Upper lobe of left lung (tissue), 4 donors: ENCODE measurements around the gene AGAP1.

ENCODE experiments used
- CTCF ChIP-seq, 6 experiments: fragments of 450-650 bp in 4 of 6; fragments of 200-600 bp in 2 of 6; sonication (generic) in 2 of 6; IDR thresholded peaks; one replicate each; pipeline ENCODE4 v1.5.1; 2016 to 2019; ENCODE audit warnings: antibody characterized with exemption in 6 of 6
- EP300 ChIP-seq, 4 donors: sonication (generic); formaldehyde crosslinking; IDR thresholded peaks; one replicate each; pipeline ENCODE4 v1.5.1; 2017; ENCODE audit warnings: antibody characterized with exemption in 4 of 4, control low read depth in 2 of 4
- POLR2A ChIP-seq, 4 donors: fragments of 450-650 bp; IDR thresholded peaks; one replicate each; pipeline ENCODE4 v1.5.1; 2016 to 2017; ENCODE audit warnings: antibody characterized with exemption in 4 of 4, mild to moderate bottlenecking in 2 of 4

- TF ChIP-seq CTCF (IDR thresholded peaks at IDR 0.05): no peak
- TF ChIP-seq EP300 (IDR thresholded peaks at IDR 0.05): no peak
- TF ChIP-seq POLR2A (IDR thresholded peaks at IDR 0.05): no peak
These were observed 670.5 kb downstream of the AGAP1 start for GRCh38 chr2:236164201-236164924.
